Fibroblast of the conjunctiva (primary cell): ENCODE data around the gene OR10R2.

ENCODE experiments used
- DNase-seq: peaks from one replicate; pipeline ENCODE4 v3.0.0-alpha.2; 2010; ENCODE audit warnings: low read depth

The OR10R2 gene

DNA sequence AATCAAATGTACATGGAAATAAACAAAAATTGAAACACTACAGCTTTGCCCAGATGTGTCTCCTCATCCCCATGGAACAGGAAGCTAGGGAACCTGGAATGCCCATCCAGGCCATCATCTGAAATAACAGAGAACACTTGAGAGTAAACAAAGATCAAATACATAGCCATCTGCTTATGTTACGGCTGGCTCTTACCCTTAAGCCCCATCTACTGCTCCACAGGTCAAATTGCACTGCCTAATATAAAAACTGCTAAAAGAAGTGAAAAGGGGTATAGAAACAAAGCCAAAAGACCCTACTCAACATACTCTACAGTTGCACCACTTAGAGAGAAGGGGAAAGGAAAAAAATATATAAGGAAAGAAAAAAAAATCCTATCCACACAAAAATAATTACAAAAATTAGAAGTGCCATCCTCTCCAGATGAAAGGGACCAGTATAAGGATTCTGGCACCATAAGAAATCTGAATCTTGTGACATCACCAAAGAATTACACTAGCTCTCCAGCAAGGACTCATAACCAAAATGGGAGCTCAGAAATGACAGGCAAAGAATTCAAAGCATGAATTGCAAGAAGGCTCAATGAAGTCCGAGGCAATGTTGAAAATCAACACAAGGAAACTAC, 55.3 kb downstream of the OR10R2 start:
- DNase-seq = no peak
